Breast epithelium (tissue), 3 donors: ENCODE results near the gene CIBAR2.

Experiments used
- POLR2AphosphoS5 ChIP-seq, 3 donors: sonication (generic); formaldehyde crosslinking; IDR thresholded peaks; one replicate each; pipeline ENCODE4 v1.6.1; 2017; ENCODE audit warnings: antibody characterized with exemption in 3 of 3
- TF ChIP-seq, protein P1 (sequence below), 3 donors: fragments of 450-650 bp; IDR thresholded peaks; one replicate each; pipeline ENCODE4 v1.5.1; 2016 to 2017; ENCODE audit warnings: antibody characterized with exemption in 3 of 3, mild to moderate bottlenecking in 3 of 3, moderate library complexity in 3 of 3

DNA sequence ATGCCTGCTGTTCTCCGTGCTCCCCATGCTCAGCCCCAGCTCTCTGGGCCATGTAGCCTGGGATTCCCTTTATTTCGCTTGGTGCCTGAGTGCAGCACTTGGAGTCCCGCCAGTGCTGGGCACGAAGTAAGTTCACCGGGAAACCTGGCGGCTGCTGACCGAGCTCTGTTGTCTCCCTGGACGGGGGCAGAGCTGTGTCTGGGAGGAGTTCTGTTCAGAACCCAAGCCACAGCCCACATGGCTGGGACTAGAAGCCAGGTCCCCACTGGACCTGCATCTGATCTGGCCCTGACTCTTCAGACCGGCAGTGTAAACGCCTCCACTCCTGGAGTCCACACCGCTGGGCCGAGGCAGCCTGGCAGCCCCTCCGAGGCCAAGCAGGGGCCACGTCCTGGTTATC lies 37.5 kb upstream of the CIBAR2 start:
- TF ChIP-seq, protein P1, sequence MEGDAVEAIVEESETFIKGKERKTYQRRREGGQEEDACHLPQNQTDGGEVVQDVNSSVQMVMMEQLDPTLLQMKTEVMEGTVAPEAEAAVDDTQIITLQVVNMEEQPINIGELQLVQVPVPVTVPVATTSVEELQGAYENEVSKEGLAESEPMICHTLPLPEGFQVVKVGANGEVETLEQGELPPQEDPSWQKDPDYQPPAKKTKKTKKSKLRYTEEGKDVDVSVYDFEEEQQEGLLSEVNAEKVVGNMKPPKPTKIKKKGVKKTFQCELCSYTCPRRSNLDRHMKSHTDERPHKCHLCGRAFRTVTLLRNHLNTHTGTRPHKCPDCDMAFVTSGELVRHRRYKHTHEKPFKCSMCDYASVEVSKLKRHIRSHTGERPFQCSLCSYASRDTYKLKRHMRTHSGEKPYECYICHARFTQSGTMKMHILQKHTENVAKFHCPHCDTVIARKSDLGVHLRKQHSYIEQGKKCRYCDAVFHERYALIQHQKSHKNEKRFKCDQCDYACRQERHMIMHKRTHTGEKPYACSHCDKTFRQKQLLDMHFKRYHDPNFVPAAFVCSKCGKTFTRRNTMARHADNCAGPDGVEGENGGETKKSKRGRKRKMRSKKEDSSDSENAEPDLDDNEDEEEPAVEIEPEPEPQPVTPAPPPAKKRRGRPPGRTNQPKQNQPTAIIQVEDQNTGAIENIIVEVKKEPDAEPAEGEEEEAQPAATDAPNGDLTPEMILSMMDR (IDR thresholded peaks at IDR 0.05), result no peak
- TF ChIP-seq POLR2AphosphoS5 (IDR thresholded peaks at IDR 0.05), result no peak
